ENCODE results near the gene ARAP1.

Gene ARAP1

GRCh38 chr11:72762641-72763304 is 10.6 kb upstream of the ARAP1 start:
- no peak for DNase-seq (ENCODE audit: low read depth)

- DNase-seq (ENCODE audit: low read depth): no peak
Measured at GRCh38 chr11:72760539-72761405, 8.6 kb upstream of the ARAP1 start.

- no peak for DNase-seq (ENCODE audit: low read depth)
Measured at GRCh38 chr11:72759468-72759985, 7.3 kb upstream of the ARAP1 start.

GRCh38 chr11:72758690-72759389 is 6.6 kb upstream of the ARAP1 start:
- no peak for DNase-seq (ENCODE audit: low read depth)

GRCh38 chr11:72758304-72758689 is 6.1 kb upstream of the ARAP1 start:
- no peak for DNase-seq (ENCODE audit: low read depth)

GRCh38 chr11:72755713-72756285 is 3.6 kb upstream of the ARAP1 start:
- DNase-seq (ENCODE audit: low read depth): no peak

- DNase-seq (ENCODE audit: low read depth): no peak
Measured at GRCh38 chr11:72754544-72755155, 2.4 kb upstream of the ARAP1 start.

- DNase-seq (ENCODE audit: low read depth): no peak
Measured at GRCh38 chr11:72754149-72754543, 1.9 kb upstream of the ARAP1 start.

- DNase-seq (ENCODE audit: low read depth): no peak
Measured at GRCh38 chr11:72753341-72754148, 1.3 kb upstream of the ARAP1 start.

- no peak for DNase-seq (ENCODE audit: low read depth)
Measured at GRCh38 chr11:72751116-72752087, 806 bp downstream of the ARAP1 start.

GRCh38 chr11:72750556-72751115 is 1.6 kb downstream of the ARAP1 start:
- DNase-seq (ENCODE audit: low read depth): no peak

- no peak for DNase-seq (ENCODE audit: low read depth)
Measured at GRCh38 chr11:72750086-72750485, 2.1 kb downstream of the ARAP1 start.

GRCh38 chr11:72747289-72747855 is 4.8 kb downstream of the ARAP1 start:
- no peak for DNase-seq (ENCODE audit: low read depth)

- no peak for DNase-seq (ENCODE audit: low read depth)
Measured at GRCh38 chr11:72746821-72747220, 5.4 kb downstream of the ARAP1 start.

- no peak for DNase-seq (ENCODE audit: low read depth)
Measured at GRCh38 chr11:72745925-72746550, 6.2 kb downstream of the ARAP1 start.

GRCh38 chr11:72745511-72745910 is 6.7 kb downstream of the ARAP1 start:
- DNase-seq (ENCODE audit: low read depth): no peak

GRCh38 chr11:72744474-72744873 is 7.7 kb downstream of the ARAP1 start:
- no peak for DNase-seq (ENCODE audit: low read depth)

Measured in stimulated activated CD8-positive, alpha-beta memory T cell treated with anti-CD3 and anti-CD28 coated beads, Interleukin-7, amount 100 ng/mL, for 24 hours (primary cell).